ENCODE results near the gene EFEMP2.
A peak's percentile ranks its signal among the peaks of the same experiment; 100 is the strongest.

EFEMP2 gene

GRCh38 chr11:65817835-65818680, 54.5 kb downstream of the EFEMP2 start:
- DNase-seq, result peak; percentile 97

DNA sequence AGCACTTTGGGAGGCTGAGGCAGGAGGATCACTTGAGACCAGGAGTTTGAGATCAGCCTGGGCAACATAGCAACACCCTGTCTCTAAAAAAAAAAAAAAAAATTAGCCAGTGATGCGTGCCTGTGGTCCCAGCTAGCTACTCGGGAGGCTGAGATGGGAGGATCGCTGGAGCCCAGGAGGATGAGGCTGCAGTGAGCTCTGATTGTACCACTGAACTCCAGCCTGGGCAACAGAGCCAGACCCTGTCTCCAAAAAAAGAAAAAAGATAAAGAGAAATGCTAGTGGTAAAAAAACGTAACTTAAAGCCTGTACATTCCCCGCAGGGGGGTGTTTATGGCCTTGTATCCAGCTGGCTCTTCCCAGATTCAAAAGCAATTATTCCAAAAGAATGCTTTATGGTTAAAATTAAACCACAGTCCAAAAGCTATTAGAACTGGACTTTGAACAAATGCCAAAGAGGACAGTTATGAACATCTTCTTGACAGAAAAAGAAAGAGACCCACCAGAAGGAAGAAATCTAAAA, 55.2 kb downstream of the EFEMP2 start:
- no peak for DNase-seq

GRCh38 chr11:65816696-65817095, 55.9 kb downstream of the EFEMP2 start:
- DNase-seq, result no peak
